Upper lobe of left lung (tissue), 6 donors: ENCODE measurements around the gene MAN1B1. TPM values are rescaled to one million over a fixed set of nuclear protein-coding genes. Genes with fewer than 3 reads are reported as not detected.

Source experiments
- ATAC-seq, 2 donors: fragments of 200-7000 bp; cut with Tn5 transposase; one replicate each; pipeline ENCODE4 v1.9.1; 2022; ENCODE audit warnings: mild to moderate bottlenecking in 2 of 2, moderate library complexity in 2 of 2; ENCODE audit not compliant: low FRiP score in 2 of 2
- DNase-seq, 2 donors: peaks; one replicate each; pipeline ENCODE4 v3.0.0-alpha.2; 2019 to 2020
- H3K27ac ChIP-seq, 4 donors: fragments of 200-600 bp; sonication (generic); one replicate each; pipeline ENCODE4 v1.5.1; 2016 to 2019
- H3K27me3 ChIP-seq, 4 donors: fragments of 200-600 bp; sonication (generic); one replicate each; pipeline ENCODE4 v1.5.1; 2017 to 2019
- H3K36me3 ChIP-seq, 4 donors: fragments of 200-600 bp; sonication (generic); one replicate each; pipeline ENCODE4 v1.5.1; 2016 to 2019
- H3K4me1 ChIP-seq, 4 donors: fragments of 200-600 bp; sonication (generic); one replicate each; pipeline ENCODE4 v1.5.1; 2018 to 2019
- H3K4me3 ChIP-seq, 4 donors: fragments of 200-600 bp; sonication (generic); one replicate each; pipeline ENCODE4 v1.5.1; 2017 to 2019; ENCODE audit warnings: mild to moderate bottlenecking in 2 of 4, moderate library complexity in 1 of 4
- H3K9me3 ChIP-seq, 4 donors: fragments of 200-600 bp; sonication (generic); one replicate each; pipeline ENCODE4 v1.5.1; 2018 to 2019
- EP300 ChIP-seq, 4 donors: sonication (generic); formaldehyde crosslinking; IDR thresholded peaks; one replicate each; pipeline ENCODE4 v1.5.1; 2017; ENCODE audit warnings: antibody characterized with exemption in 4 of 4, control low read depth in 2 of 4
- POLR2A ChIP-seq, 4 donors: fragments of 450-650 bp; IDR thresholded peaks; one replicate each; pipeline ENCODE4 v1.5.1; 2016 to 2017; ENCODE audit warnings: antibody characterized with exemption in 4 of 4, mild to moderate bottlenecking in 2 of 4
- POLR2AphosphoS5 ChIP-seq, 2 donors: sonication (generic); formaldehyde crosslinking; IDR thresholded peaks; one replicate each; pipeline ENCODE4 v1.5.1; 2017; ENCODE audit warnings: antibody characterized with exemption in 2 of 2
- WGBS, 2 donors: methylation state at CpG; one replicate each; pipeline ENCODE4 v1.1.5; 2017 to 2018; 5-methylcytosine and 5-hydroxymethylcytosine counted together
- total RNA-seq, 6 donors: library from RNA; depleted of rRNA in 4 of 6; stranded (reverse); fragments of >200 nt in 4 of 6; gene quantifications; one replicate each; pipeline versions ENCODE4 v1.1.0 to v1.2.1, GENCODE V29; 2016 to 2021
- TF ChIP-seq, protein P1 (sequence below), 6 experiments: fragments of 450-650 bp in 4 of 6; fragments of 200-600 bp in 2 of 6; sonication (generic) in 2 of 6; IDR thresholded peaks; one replicate each; pipeline ENCODE4 v1.5.1; 2016 to 2019; ENCODE audit warnings: antibody characterized with exemption in 6 of 6
- donor health status: DM: no; HTN: no; CAD: no; lungs with moderate emphysema.
- donor health status: DM: no; HTN: yes; CAD: no; lungs with severe emphysema.

MAN1B1 gene
- total RNA-seq, 6 donors from 2014 or later: 38.0 to 97.4 (median 54.1) TPM

DNA sequence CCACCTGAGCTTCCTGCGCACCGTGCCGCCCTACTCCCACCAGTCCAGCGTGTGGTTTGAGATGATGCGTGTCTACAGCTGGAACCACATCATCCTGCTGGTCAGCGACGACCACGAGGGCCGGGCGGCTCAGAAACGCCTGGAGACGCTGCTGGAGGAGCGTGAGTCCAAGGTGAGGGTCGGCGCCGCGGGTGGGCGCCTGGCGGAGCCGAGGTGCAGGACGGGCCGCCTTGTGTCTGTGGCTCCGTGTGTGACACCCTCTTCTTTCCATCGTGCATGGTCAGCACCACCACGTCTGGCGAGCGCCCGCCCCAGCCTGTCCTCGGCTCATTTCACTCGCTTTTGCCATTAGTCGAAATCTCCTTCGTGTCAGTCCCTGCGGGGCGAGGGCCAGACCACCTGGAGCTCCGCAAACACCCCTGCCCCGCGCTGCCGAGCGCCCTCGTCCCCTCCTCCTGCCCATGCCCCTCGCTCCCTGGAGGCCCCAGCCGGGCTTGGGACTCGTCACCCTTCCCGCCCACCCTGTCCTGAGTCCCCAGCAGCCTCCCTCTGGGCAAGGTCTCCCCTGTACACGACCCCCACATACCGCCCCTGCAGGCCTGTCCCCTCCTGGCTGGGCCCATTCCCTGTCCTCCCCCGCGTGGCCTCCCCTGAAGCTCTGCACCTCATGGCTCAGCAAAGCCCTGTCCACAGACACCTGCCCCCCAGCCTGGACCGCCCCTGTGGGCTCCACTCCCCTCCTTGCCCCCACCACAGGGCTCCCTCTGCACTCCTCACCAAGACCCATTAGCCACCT, 59.1 kb downstream of the MAN1B1 start:
- Histone ChIP-seq H3K27me3 (peaks cover 0 to 22% (median 0%) of the 10 kb centered on the region in 4 donors), H3K27ac (no peak overlapping the region), H3K36me3 (no peaks in the 10 kb centered on the region), H3K9me3 (peaks cover 0 to 4% (median 0%) of the 10 kb centered on the region in 4 donors), H3K4me1 (no peaks in the 10 kb centered on the region), H3K4me3 (no peak overlapping the region)
- TF ChIP-seq POLR2A (IDR thresholded peaks at IDR 0.05): no peak
- no peak for TF ChIP-seq EP300 (IDR thresholded peaks at IDR 0.05)
- TF ChIP-seq POLR2AphosphoS5 (IDR thresholded peaks at IDR 0.05): no peak
- TF ChIP-seq, protein P1, sequence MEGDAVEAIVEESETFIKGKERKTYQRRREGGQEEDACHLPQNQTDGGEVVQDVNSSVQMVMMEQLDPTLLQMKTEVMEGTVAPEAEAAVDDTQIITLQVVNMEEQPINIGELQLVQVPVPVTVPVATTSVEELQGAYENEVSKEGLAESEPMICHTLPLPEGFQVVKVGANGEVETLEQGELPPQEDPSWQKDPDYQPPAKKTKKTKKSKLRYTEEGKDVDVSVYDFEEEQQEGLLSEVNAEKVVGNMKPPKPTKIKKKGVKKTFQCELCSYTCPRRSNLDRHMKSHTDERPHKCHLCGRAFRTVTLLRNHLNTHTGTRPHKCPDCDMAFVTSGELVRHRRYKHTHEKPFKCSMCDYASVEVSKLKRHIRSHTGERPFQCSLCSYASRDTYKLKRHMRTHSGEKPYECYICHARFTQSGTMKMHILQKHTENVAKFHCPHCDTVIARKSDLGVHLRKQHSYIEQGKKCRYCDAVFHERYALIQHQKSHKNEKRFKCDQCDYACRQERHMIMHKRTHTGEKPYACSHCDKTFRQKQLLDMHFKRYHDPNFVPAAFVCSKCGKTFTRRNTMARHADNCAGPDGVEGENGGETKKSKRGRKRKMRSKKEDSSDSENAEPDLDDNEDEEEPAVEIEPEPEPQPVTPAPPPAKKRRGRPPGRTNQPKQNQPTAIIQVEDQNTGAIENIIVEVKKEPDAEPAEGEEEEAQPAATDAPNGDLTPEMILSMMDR (IDR thresholded peaks at IDR 0.05): no peak
- 53 to 63% methylated on average over 24 to 34 of the region's 49 CpGs for WGBS, 2 donors
- ATAC-seq (no peak), DNase-seq (peak in 1 of 2 donors; percentile 82)

DNA sequence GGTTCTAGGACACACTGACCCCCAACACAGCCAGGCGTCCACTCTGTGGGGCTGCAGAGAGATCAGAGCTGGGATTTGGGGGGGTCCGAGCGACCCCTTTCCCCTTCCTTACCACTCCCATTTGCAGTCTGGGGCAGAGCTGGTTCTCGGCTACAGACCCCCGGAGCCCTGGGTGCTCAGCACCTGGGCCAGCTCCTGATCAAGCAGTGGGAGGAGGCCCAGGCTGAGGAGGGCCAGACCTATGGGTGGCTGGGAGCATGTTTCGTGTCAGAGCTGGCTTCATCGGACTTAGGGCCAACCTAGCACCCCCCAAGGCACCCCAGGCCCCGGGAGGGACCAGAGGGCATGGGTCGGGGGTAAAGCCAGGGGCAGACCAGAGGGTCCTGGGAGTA, 59.7 kb downstream of the MAN1B1 start:
- 43 to 70% methylated on average over 4 to 9 of the region's 9 CpGs for WGBS, 2 donors
- Histone ChIP-seq H3K9me3 (peaks cover 0 to 6% (median 0%) of the 10 kb centered on the region in 4 donors), H3K36me3 (no peaks in the 10 kb centered on the region), H3K4me1 (no peaks in the 10 kb centered on the region), H3K4me3 (no peak overlapping the region), H3K27me3 (peaks cover 0 to 17% (median 0%) of the 10 kb centered on the region in 4 donors), H3K27ac (no peak overlapping the region)
- ATAC-seq: no peak
- TF ChIP-seq EP300 (IDR thresholded peaks at IDR 0.05) (no peak), POLR2AphosphoS5 (IDR thresholded peaks at IDR 0.05) (no peak), POLR2A (IDR thresholded peaks at IDR 0.05) (no peak)
- TF ChIP-seq, protein P1 (IDR thresholded peaks at IDR 0.05): no peak
- peak in 1 of 2 donors; percentile 45 for DNase-seq

DNA sequence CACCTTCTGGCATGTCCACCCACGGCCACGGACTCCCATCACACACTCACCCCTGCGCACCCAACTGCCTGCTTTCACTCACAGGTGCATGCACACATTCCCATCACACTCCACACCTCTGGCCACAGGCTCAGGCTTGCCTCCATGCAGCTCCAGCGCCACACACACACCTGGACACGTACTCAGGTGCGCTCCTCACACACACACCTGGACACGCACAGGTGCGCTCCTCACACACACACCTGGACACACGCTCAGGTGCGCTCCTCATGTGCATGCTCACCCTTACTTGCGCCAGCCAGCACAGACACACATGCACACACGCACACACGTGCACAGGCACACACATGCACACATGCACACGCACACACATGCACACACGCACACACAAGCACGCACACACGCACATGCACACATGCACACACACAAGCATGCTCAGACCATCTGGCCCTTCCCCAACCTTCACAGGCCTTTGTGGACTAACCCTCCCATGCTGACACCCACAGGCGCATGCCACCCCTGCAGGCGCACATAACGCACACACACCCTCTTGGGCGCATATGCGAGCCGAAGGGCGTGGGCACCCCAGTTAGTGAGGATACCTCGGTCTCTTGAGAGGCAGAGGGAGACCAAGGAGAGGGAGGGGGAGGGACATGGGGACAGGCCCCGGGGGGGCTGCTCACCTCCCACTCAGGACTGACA, 60.5 kb downstream of the MAN1B1 start:
- WGBS, 2 donors: 78 to 90% methylated on average over 17 to 26 of the region's 26 CpGs
- H3K9me3 ChIP-seq: peaks cover 0 to 6% (median 0%) of the 10 kb centered on the region in 4 donors
- DNase-seq (peak in 1 of 2 donors; percentile 50), ATAC-seq (no peak)
- no peak overlapping the region for H3K27ac ChIP-seq
- H3K4me1 ChIP-seq: no peaks in the 10 kb centered on the region
- no peak overlapping the region for H3K4me3 ChIP-seq
- H3K36me3 ChIP-seq: no peaks in the 10 kb centered on the region
- H3K27me3 ChIP-seq: peaks cover 0 to 11% (median 0%) of the 10 kb centered on the region in 4 donors
- TF ChIP-seq POLR2A (IDR thresholded peaks at IDR 0.05) (no peak), EP300 (IDR thresholded peaks at IDR 0.05) (no peak)
- TF ChIP-seq, protein P1 (IDR thresholded peaks at IDR 0.05): no peak

DNA sequence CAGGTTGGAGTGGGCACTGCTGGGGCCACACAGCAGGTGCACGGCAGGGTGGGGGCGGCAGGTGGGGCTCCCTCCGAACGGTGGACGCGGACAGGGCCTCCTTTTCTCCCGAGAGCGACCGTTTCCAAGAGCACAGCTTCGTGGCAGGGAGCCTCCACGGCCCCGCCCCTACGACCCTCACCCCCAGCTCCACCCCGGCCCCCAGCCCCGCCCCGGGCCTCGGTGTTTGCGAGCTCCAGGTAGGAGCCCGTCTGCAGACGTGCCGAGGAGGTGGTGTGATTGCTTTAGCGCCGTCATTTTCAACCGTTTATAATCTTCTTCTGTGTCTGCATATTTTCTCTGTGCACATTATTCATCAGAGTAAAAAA, 61.0 kb downstream of the MAN1B1 start:
- Histone ChIP-seq H3K36me3 (no peaks in the 10 kb centered on the region), H3K4me3 (no peak overlapping the region), H3K4me1 (no peaks in the 10 kb centered on the region), H3K27me3 (peaks cover 0 to 8% (median 0%) of the 10 kb centered on the region in 4 donors), H3K27ac (no peak overlapping the region), H3K9me3 (peaks cover 0 to 6% (median 0%) of the 10 kb centered on the region in 4 donors)
- DNase-seq (peak in 1 of 2 donors; percentile 74), ATAC-seq (no peak)
- TF ChIP-seq EP300 (IDR thresholded peaks at IDR 0.05): no peak
- TF ChIP-seq POLR2AphosphoS5 (IDR thresholded peaks at IDR 0.05): no peak
- no peak for TF ChIP-seq POLR2A (IDR thresholded peaks at IDR 0.05)
- TF ChIP-seq, protein P1 (IDR thresholded peaks at IDR 0.05): no peak
- 19 to 23% methylated on average over 11 to 22 of the region's 24 CpGs for WGBS, 2 donors
